Spleen (tissue), 13 donors: ENCODE data around the gene GOPC. TPM values are rescaled to one million over a fixed set of nuclear protein-coding genes. Genes with fewer than 3 reads are reported as not detected.
"Not testable (repeated sequence)": the region's sequence is repeated elsewhere in the genome, so short reads cannot be mapped to it uniquely, and the experiment has no call there.

ENCODE experiments used
- DNase-seq: peaks from one replicate; pipeline ENCODE4 v3.0.0-alpha.2; 2020
- H3K27ac ChIP-seq, 8 donors: fragments of 200-600 bp; sonication (generic) in 7 of 8; 1 replicate in 4 of 8; 2 replicates in 4 of 8; pipeline versions ENCODE4 v1.5.0 to v1.8.0; 2016 to 2021; ENCODE audit warnings: inconsistent platforms in 4 of 8, mild to moderate bottlenecking in 4 of 8, moderate library complexity in 1 of 8
- H3K27me3 ChIP-seq, 7 donors: fragments of 200-600 bp; sonication (generic) in 6 of 7; replicated peaks in 1 of 7; 1 replicate in 4 of 7; 2 replicates in 3 of 7; pipeline versions ENCODE4 v1.5.0 to v1.8.0; 2016 to 2021; ENCODE audit warnings: inconsistent platforms in 3 of 7, mild to moderate bottlenecking in 1 of 7
- H3K36me3 ChIP-seq, 6 donors: fragments of 200-600 bp; sonication (generic) in 5 of 6; 1 replicate in 4 of 6; 2 replicates in 2 of 6; pipeline versions ENCODE4 v1.5.0 to v1.8.0; 2016 to 2021; ENCODE audit warnings: inconsistent platforms in 2 of 6
- H3K4me1 ChIP-seq, 6 donors: fragments of 200-600 bp; sonication (generic) in 5 of 6; 1 replicate in 3 of 6; 2 replicates in 3 of 6; pipeline versions ENCODE4 v1.5.0 to v1.8.0; 2016 to 2021; ENCODE audit warnings: inconsistent platforms in 3 of 6
- H3K4me3 ChIP-seq, 8 donors: fragments of 200-600 bp; sonication (generic) in 7 of 8; 1 replicate in 4 of 8; 2 replicates in 4 of 8; pipeline versions ENCODE4 v1.5.0 to v1.8.0; 2016 to 2021; ENCODE audit warnings: inconsistent platforms in 4 of 8, mild to moderate bottlenecking in 4 of 8, moderate library complexity in 2 of 8
- H3K9me3 ChIP-seq, 8 donors: fragments of 200-600 bp; sonication (generic) in 7 of 8; 1 replicate in 4 of 8; 2 replicates in 4 of 8; pipeline versions ENCODE4 v1.5.0 to v1.8.0; 2016 to 2021; ENCODE audit warnings: inconsistent platforms in 4 of 8
- CTCF ChIP-seq, 11 experiments: fragments of 200-600 bp in 7 of 11; fragments of 450-650 bp in 4 of 11; sonication (generic) in 4 of 11; IDR thresholded peaks in 8 of 11; conservative IDR thresholded peaks in 3 of 11; 1 replicate in 7 of 11; 2 replicates in 4 of 11; pipeline versions ENCODE4 v1.4.0 to v1.8.0; 2016 to 2021; ENCODE audit warnings: antibody characterized with exemption in 11 of 11, inconsistent platforms in 4 of 11, mild to moderate bottlenecking in 1 of 11
- POLR2A ChIP-seq, 3 donors: fragments of 450-650 bp; IDR thresholded peaks; one replicate each; pipeline ENCODE4 v1.5.1; 2017; ENCODE audit warnings: antibody characterized with exemption in 3 of 3, mild to moderate bottlenecking in 1 of 3
- POLR2AphosphoS5 ChIP-seq, 3 donors: sonication (generic); formaldehyde crosslinking; IDR thresholded peaks; one replicate each; pipeline ENCODE4 v1.5.1; 2017; ENCODE audit warnings: antibody characterized with exemption in 3 of 3
- WGBS, 5 donors: extraction: QIAGEN DNeasy Blood & Tissue Kit in 3 of 5; methylation state at CpG; one replicate each; pipeline versions ENCODE4 v1.1.5 to v1.1.7; 2013 to 2018; 5-methylcytosine and 5-hydroxymethylcytosine counted together
- intact Hi-C: fragments of 100-400 bp; cut with DNase I; formaldehyde crosslinking; loops from one replicate; pipeline ENCODE4 v1.15.0; 2023; ENCODE audit warnings: low total_unique reads
- long read RNA-seq, 2 donors: transcript quantifications; one replicate each; lab custom pipeline, GENCODE V29; 2026
- polyA plus RNA-seq, 3 donors: library from polyadenylated mRNA; stranded (reverse); fragments of 200-250 nt; gene quantifications; one replicate each; pipeline ENCODE4 v1.2.1, GENCODE V29; 2013
- total RNA-seq, 7 donors: library from RNA; depleted of rRNA in 3 of 7; stranded (reverse); fragments of >200 nt in 3 of 7; fragmentation: NEBNext Ultra II Directional in 4 of 7; extraction: Animal tissue kit (Norgen Biotek cat#: 25700) in 4 of 7; gene quantifications; one replicate each; pipeline versions ENCODE4 v1.1.0 to v1.2.1, GENCODE V29; 2016 to 2021
- donor health status: healthy with polysubstance abuse.
- donor health status: DM: no; HTN: no; CAD: no; lungs with moderate emphysema.
- donor health status: DM: no; HTN: no; CAD: no.
- donor health status: Bipolar disorder and iron deficiency.
- donor health status: healthy.
- donor health status: DM: no; HTN: no; CAD: no.
- donor health status: DM: yes; HTN: yes; CAD: no.

Gene GOPC
- total RNA-seq = 10 to 100 TPM; 20.5 to 26.7 (median 22.3) TPM
- 10 to 100 TPM; 13.5 to 17.3 (median 14.9) TPM for polyA plus RNA-seq
- long read RNA-seq, donor 1, full-length matches to known transcripts = 5 of 24 reads
- long read RNA-seq, donor 1, partial matches to known transcripts = 19 of 24 reads
- long read RNA-seq, donor 1, other reads (novel, unspliced or antisense) = 0 of 24 reads
- long read RNA-seq, donor 2, full-length matches to known transcripts = 4 of 16 reads
- long read RNA-seq, donor 2, partial matches to known transcripts = 12 of 16 reads
- long read RNA-seq, donor 2, other reads (novel, unspliced or antisense) = 0 of 16 reads

- intact Hi-C loops = no loop called here
- WGBS, 5 donors = 1% methylated on average over 47 to 60 of the region's 60 CpGs
Measured at GRCh38 chr6:117602151-117602898, at the start of gene GOPC. GOPC (minus strand) TSS chr6:117602511; CDS start chr6:117602288, 223 bp downstream.

GRCh38 chr6:117651984-117652383 lies 49.7 kb upstream of the GOPC start:
- intact Hi-C loops, DNase-seq, H3K36me3 ChIP-seq, H3K27ac ChIP-seq, H3K4me1 ChIP-seq, H3K27me3 ChIP-seq, H3K9me3 ChIP-seq, H3K4me3 ChIP-seq: not testable (repeated sequence)
- 76 to 91% (median 82%) methylated on average over 3 of the region's 3 CpGs for WGBS, 5 donors

More at GRCh38 chr6:117602151-117602898, at the start of gene GOPC:
- Histone ChIP-seq H3K9me3 (peaks cover 0 to 2% (median 0%) of the 10 kb centered on the region in 8 donors), H3K4me1 (peaks cover 15 to 52% (median 41%) of the 10 kb centered on the region in 6 donors), H3K36me3 (peaks cover 0 to 15% (median 2%) of the 10 kb centered on the region in 6 donors), H3K4me3 (peak within 1 kb of the TSS; percentile 70 to 93 (median 88)), H3K27ac (peak within 1 kb of the TSS; percentile 81 to 94 (median 92)), H3K27me3 (no peaks in the 10 kb centered on the region)
- peak; percentile 98 for DNase-seq
- TF ChIP-seq POLR2AphosphoS5 (IDR thresholded peaks at IDR 0.05) (peak; percentile 97 to 99 (median 99)), POLR2A (IDR thresholded peaks at IDR 0.05) (peak; percentile 13 to 67 (median 33)), CTCF (IDR thresholded peaks at IDR 0.05 in 8 of 11, conservative IDR thresholded peaks at IDR 0.05 in 3 of 11) (peak in 3 of 11 experiments; percentile 4 to 27 (median 19))

GRCh38 chr6:117642976-117643375 lies 40.7 kb upstream of the GOPC start:
- no peaks in the 10 kb centered on the region for H3K27me3 ChIP-seq
- H3K9me3 ChIP-seq = peaks cover 0 to 13% (median 2%) of the 10 kb centered on the region in 8 donors
- no peaks in the 10 kb centered on the region for H3K36me3 ChIP-seq
- TF ChIP-seq CTCF (IDR thresholded peaks at IDR 0.05 in 8 of 11, conservative IDR thresholded peaks at IDR 0.05 in 3 of 11) = no peak
- TF ChIP-seq POLR2AphosphoS5 (IDR thresholded peaks at IDR 0.05) = no peak
- TF ChIP-seq POLR2A (IDR thresholded peaks at IDR 0.05) = no peak
- no peak overlapping the region for H3K27ac ChIP-seq
- H3K4me1 ChIP-seq = no peaks in the 10 kb centered on the region
- no peak for DNase-seq
- intact Hi-C loops = no loop called here
- WGBS, 5 donors = 91 to 98% (median 96%) methylated on average over 2 of the region's 2 CpGs
- H3K4me3 ChIP-seq = no peak overlapping the region

GRCh38 chr6:117637770-117638169 lies 35.5 kb upstream of the GOPC start:
- Histone ChIP-seq H3K9me3 (peaks cover 0 to 13% (median 5%) of the 10 kb centered on the region in 8 donors), H3K4me1 (no peaks in the 10 kb centered on the region), H3K4me3 (no peak overlapping the region), H3K27me3 (no peaks in the 10 kb centered on the region), H3K27ac (no peak overlapping the region), H3K36me3 (no peaks in the 10 kb centered on the region)
- intact Hi-C loops = no loop called here
- 72 to 91% (median 88%) methylated on average over 1 of the region's 1 CpG for WGBS, 5 donors
- DNase-seq = no peak
- TF ChIP-seq POLR2AphosphoS5 (IDR thresholded peaks at IDR 0.05) (no peak), POLR2A (IDR thresholded peaks at IDR 0.05) (no peak), CTCF (IDR thresholded peaks at IDR 0.05 in 8 of 11, conservative IDR thresholded peaks at IDR 0.05 in 3 of 11) (no peak)
